ENCODE data around the gene GFOD1.
"Not testable (repeated sequence)": the region's sequence is repeated elsewhere in the genome, so short reads cannot be mapped to it uniquely, and the experiment has no call there.

GFOD1 gene

GRCh38 chr6:13468839-13469238 lies 18.6 kb downstream of the GFOD1 start:
- Histone ChIP-seq H3K9ac (ENCODE audit: low read depth, low read length) (no peak overlapping the region), H3K4me3 (ENCODE audit: low read depth, low read length) (no peak overlapping the region), H3K4me1 (ENCODE audit: control insufficient read depth, insufficient read depth, low read length) (peaks cover 9% of the 10 kb centered on the region), H3K36me3 (ENCODE audit: control insufficient read depth, insufficient read depth, low read length) (no peaks in the 10 kb centered on the region), H3K9me3 (ENCODE audit: control insufficient read depth, insufficient read depth, low read length) (no peaks in the 10 kb centered on the region), H3K27me3 (ENCODE audit: control insufficient read depth, insufficient read depth, low read length) (no peaks in the 10 kb centered on the region)

DNA sequence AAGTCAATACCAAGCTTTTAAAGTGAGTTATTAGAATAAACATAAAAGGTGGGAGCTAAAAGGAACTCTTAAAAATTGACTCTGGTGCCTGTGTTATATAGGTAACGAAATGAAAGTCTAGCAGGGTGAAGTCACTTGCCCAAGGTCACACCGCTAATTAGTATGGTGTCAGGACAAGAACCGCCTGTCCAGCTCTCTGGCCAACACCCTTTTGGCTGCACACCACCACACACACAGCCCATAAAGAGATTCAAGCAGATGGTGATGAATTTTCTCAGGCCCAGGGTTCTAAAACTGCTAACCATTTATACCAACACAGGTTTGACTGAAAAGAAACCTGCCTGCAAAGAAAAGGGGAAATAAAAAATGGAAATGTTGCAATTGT lies 20.2 kb downstream of the GFOD1 start:
- H3K4me1 ChIP-seq (ENCODE audit: control insufficient read depth, insufficient read depth, low read length), result peaks cover 21% of the 10 kb centered on the region
- H3K36me3 ChIP-seq (ENCODE audit: control insufficient read depth, insufficient read depth, low read length), result no peaks in the 10 kb centered on the region
- no peaks in the 10 kb centered on the region for H3K9me3 ChIP-seq (ENCODE audit: control insufficient read depth, insufficient read depth, low read length)
- no peak overlapping the region for H3K4me3 ChIP-seq (ENCODE audit: low read depth, low read length)
- H3K27me3 ChIP-seq (ENCODE audit: control insufficient read depth, insufficient read depth, low read length), result no peaks in the 10 kb centered on the region
- no peak overlapping the region for H3K9ac ChIP-seq (ENCODE audit: low read depth, low read length)

GRCh38 chr6:13466304-13467215 lies 20.8 kb downstream of the GFOD1 start:
- Histone ChIP-seq H3K4me3 (ENCODE audit: low read depth, low read length) (no peak overlapping the region), H3K27me3 (ENCODE audit: control insufficient read depth, insufficient read depth, low read length) (no peaks in the 10 kb centered on the region), H3K4me1 (ENCODE audit: control insufficient read depth, insufficient read depth, low read length) (peaks cover 27% of the 10 kb centered on the region), H3K36me3 (ENCODE audit: control insufficient read depth, insufficient read depth, low read length) (no peaks in the 10 kb centered on the region), H3K9ac (ENCODE audit: low read depth, low read length) (no peak overlapping the region), H3K9me3 (ENCODE audit: control insufficient read depth, insufficient read depth, low read length) (no peaks in the 10 kb centered on the region)

DNA sequence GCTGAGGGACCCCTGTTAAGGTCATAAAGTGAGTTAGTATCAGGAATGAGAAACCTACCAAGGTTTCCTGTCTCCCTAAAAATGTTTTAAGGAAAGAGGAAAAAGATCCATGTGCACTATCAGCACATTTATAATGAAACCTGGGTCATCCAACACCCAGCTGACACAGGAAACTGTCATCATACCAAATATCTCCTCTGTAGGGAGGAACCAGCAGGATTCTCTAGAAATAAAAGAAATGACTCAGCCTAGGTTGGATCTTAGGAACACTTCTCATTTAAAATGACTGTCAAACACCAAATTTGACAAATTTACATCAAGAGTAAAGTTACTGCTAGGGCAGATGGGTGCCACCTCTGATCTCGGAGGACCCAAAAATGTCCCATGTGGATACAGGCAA lies 21.7 kb downstream of the GFOD1 start:
- Histone ChIP-seq H3K27me3 (ENCODE audit: control insufficient read depth, insufficient read depth, low read length) (no peaks in the 10 kb centered on the region), H3K9me3 (ENCODE audit: control insufficient read depth, insufficient read depth, low read length) (no peaks in the 10 kb centered on the region), H3K4me3 (ENCODE audit: low read depth, low read length) (no peak overlapping the region), H3K4me1 (ENCODE audit: control insufficient read depth, insufficient read depth, low read length) (peaks cover 25% of the 10 kb centered on the region), H3K9ac (ENCODE audit: low read depth, low read length) (no peak overlapping the region), H3K36me3 (ENCODE audit: control insufficient read depth, insufficient read depth, low read length) (no peaks in the 10 kb centered on the region)

DNA sequence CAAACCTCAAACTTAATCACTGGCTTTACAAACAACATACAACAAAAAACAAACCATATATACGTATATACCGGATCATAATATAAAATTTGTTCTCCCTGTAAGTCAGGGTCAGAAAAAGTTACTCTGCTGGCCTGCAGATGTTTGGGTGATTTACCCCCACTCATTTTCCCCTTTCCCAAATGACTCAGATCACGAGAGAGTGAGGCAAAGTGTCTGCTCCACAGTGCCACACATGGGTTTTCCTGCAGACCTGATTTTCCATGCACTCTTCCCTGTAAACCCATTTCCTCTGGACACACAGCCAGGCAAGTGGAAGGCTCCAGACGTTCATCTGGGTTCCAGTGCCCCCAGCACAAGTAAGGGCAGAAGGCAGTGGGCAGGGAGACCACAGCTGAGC lies 23.5 kb downstream of the GFOD1 start:
- Histone ChIP-seq H3K9me3 (ENCODE audit: control insufficient read depth, insufficient read depth, low read length) (no peaks in the 10 kb centered on the region), H3K4me1 (ENCODE audit: control insufficient read depth, insufficient read depth, low read length) (peaks cover 22% of the 10 kb centered on the region), H3K36me3 (ENCODE audit: control insufficient read depth, insufficient read depth, low read length) (no peaks in the 10 kb centered on the region), H3K9ac (ENCODE audit: low read depth, low read length) (no peak overlapping the region), H3K27me3 (ENCODE audit: control insufficient read depth, insufficient read depth, low read length) (no peaks in the 10 kb centered on the region), H3K4me3 (ENCODE audit: low read depth, low read length) (no peak overlapping the region)

GRCh38 chr6:13463328-13463717 lies 24.1 kb downstream of the GFOD1 start:
- Histone ChIP-seq H3K9me3 (ENCODE audit: control insufficient read depth, insufficient read depth, low read length) (no peaks in the 10 kb centered on the region), H3K4me3 (ENCODE audit: low read depth, low read length) (no peak overlapping the region), H3K36me3 (ENCODE audit: control insufficient read depth, insufficient read depth, low read length) (no peaks in the 10 kb centered on the region), H3K4me1 (ENCODE audit: control insufficient read depth, insufficient read depth, low read length) (peaks cover 22% of the 10 kb centered on the region), H3K9ac (ENCODE audit: low read depth, low read length) (no peak overlapping the region), H3K27me3 (ENCODE audit: control insufficient read depth, insufficient read depth, low read length) (no peaks in the 10 kb centered on the region)

DNA sequence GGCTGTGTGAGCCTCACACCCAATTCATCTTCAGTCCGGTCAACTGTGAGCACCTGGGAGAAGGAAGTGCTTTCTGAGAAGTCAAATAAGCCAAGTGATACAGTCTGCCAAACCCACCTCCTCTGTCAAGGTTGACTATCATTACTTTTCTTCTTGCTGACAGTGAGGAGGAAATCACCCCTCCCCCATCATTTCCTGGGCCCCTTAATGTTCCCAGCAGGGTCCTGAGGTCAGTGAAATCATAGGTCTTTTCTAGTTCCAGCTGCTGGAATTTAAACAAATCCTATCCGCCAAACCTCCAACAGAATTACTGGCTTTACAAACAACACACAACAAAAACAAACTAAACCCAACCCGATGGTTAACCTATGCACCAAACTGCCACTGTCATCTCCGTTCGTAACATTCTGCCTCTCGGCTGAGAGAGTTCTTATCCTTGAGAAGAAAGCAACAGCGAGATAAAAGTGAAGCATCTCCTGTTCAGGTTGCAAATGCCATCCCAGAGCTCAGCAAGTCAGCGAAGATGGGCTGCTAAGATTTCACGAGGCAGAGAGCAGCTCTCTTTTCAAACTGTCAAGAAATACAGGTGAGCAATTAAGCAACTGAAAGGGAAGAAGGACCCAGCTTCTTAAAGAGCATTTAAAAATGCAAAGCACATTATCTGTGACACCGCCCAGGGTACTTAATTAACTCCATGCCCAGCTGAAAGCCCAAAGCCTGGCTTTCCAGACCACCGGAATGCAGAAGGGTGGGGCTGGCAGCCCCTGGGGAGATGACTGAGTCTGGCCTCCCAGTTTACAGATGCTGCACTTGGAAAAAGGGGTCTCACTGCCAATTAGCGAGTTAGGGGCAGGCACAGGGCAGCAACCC lies 24.7 kb downstream of the GFOD1 start:
- H3K36me3 ChIP-seq (ENCODE audit: control insufficient read depth, insufficient read depth, low read length), result no peaks in the 10 kb centered on the region
- no peaks in the 10 kb centered on the region for H3K9me3 ChIP-seq (ENCODE audit: control insufficient read depth, insufficient read depth, low read length)
- H3K9ac ChIP-seq (ENCODE audit: low read depth, low read length), result peak overlapping the region; percentile 32
- peak overlapping the region; percentile 24 for H3K4me3 ChIP-seq (ENCODE audit: low read depth, low read length)
- no peaks in the 10 kb centered on the region for H3K27me3 ChIP-seq (ENCODE audit: control insufficient read depth, insufficient read depth, low read length)
- H3K4me1 ChIP-seq (ENCODE audit: control insufficient read depth, insufficient read depth, low read length), result peaks cover 22% of the 10 kb centered on the region

- no peaks in the 10 kb centered on the region for H3K9me3 ChIP-seq (ENCODE audit: control insufficient read depth, insufficient read depth, low read length)
- no peaks in the 10 kb centered on the region for H3K27me3 ChIP-seq (ENCODE audit: control insufficient read depth, insufficient read depth, low read length)
- no peaks in the 10 kb centered on the region for H3K36me3 ChIP-seq (ENCODE audit: control insufficient read depth, insufficient read depth, low read length)
- no peak overlapping the region for H3K9ac ChIP-seq (ENCODE audit: low read depth, low read length)
- no peak overlapping the region for H3K4me3 ChIP-seq (ENCODE audit: low read depth, low read length)
- H3K4me1 ChIP-seq (ENCODE audit: control insufficient read depth, insufficient read depth, low read length), result peaks cover 22% of the 10 kb centered on the region
These were observed 25.6 kb downstream of the GFOD1 start for GRCh38 chr6:13461805-13462204.

- no peaks in the 10 kb centered on the region for H3K9me3 ChIP-seq (ENCODE audit: control insufficient read depth, insufficient read depth, low read length)
- no peaks in the 10 kb centered on the region for H3K27me3 ChIP-seq (ENCODE audit: control insufficient read depth, insufficient read depth, low read length)
- H3K36me3 ChIP-seq (ENCODE audit: control insufficient read depth, insufficient read depth, low read length), result no peaks in the 10 kb centered on the region
- no peak overlapping the region for H3K4me3 ChIP-seq (ENCODE audit: low read depth, low read length)
- no peak overlapping the region for H3K9ac ChIP-seq (ENCODE audit: low read depth, low read length)
- peaks cover 22% of the 10 kb centered on the region for H3K4me1 ChIP-seq (ENCODE audit: control insufficient read depth, insufficient read depth, low read length)
These were observed 26.1 kb downstream of the GFOD1 start for GRCh38 chr6:13461307-13461706.

DNA sequence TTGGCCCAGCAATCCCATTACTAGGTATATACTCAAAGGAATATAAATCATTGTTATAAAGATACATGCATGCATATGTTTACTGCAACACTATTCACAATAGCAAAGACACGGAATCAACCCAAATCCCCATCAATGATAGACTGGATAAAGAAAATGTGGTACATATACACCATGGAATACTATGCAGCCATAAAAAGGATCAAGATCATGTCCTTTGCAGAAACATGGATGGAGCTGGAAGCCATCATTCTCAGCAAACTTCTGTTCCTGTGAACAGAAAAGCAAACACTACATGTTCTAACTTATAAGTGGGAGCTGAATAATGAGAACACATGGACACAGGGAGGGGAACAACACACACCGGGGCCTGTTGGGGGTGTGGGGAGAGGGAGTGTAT lies 27.1 kb downstream of the GFOD1 start:
- peaks cover 18% of the 10 kb centered on the region for H3K4me1 ChIP-seq (ENCODE audit: control insufficient read depth, insufficient read depth, low read length)
- H3K27me3 ChIP-seq (ENCODE audit: control insufficient read depth, insufficient read depth, low read length); H3K9ac ChIP-seq (ENCODE audit: low read depth, low read length); H3K36me3 ChIP-seq (ENCODE audit: control insufficient read depth, insufficient read depth, low read length); H3K9me3 ChIP-seq (ENCODE audit: control insufficient read depth, insufficient read depth, low read length); H3K4me3 ChIP-seq (ENCODE audit: low read depth, low read length): not testable (repeated sequence)

- Histone ChIP-seq H3K36me3 (ENCODE audit: control insufficient read depth, insufficient read depth, low read length) (no peaks in the 10 kb centered on the region), H3K9ac (ENCODE audit: low read depth, low read length) (no peak overlapping the region), H3K4me3 (ENCODE audit: low read depth, low read length) (no peak overlapping the region), H3K9me3 (ENCODE audit: control insufficient read depth, insufficient read depth, low read length) (no peaks in the 10 kb centered on the region), H3K27me3 (ENCODE audit: control insufficient read depth, insufficient read depth, low read length) (no peaks in the 10 kb centered on the region), H3K4me1 (ENCODE audit: control insufficient read depth, insufficient read depth, low read length) (peaks cover 10% of the 10 kb centered on the region)
These were observed 29.8 kb downstream of the GFOD1 start for GRCh38 chr6:13457577-13457976.

DNA sequence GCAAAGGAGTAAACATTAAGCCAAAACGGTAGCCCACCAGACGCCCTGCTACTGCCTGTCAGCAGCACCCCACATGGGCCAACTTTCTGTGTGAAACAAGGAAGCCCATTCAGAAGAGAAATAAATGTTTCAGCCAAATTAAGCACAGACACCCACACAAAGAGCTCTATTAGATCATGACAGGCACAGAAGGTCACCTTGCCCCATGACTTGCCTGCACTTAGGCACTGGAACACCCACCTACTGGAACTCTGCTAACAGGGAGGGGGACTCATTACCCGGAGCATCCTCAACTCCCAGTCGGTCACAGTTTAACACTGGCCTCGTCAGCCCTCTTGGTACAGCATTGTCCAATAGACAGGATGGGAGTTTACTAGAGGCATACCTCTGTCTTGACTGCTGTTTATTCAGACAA lies 31.8 kb downstream of the GFOD1 start:
- no peaks in the 10 kb centered on the region for H3K4me1 ChIP-seq (ENCODE audit: control insufficient read depth, insufficient read depth, low read length)
- no peak overlapping the region for H3K9ac ChIP-seq (ENCODE audit: low read depth, low read length)
- H3K27me3 ChIP-seq (ENCODE audit: control insufficient read depth, insufficient read depth, low read length), result no peaks in the 10 kb centered on the region
- no peak overlapping the region for H3K4me3 ChIP-seq (ENCODE audit: low read depth, low read length)
- no peaks in the 10 kb centered on the region for H3K9me3 ChIP-seq (ENCODE audit: control insufficient read depth, insufficient read depth, low read length)
- H3K36me3 ChIP-seq (ENCODE audit: control insufficient read depth, insufficient read depth, low read length), result no peaks in the 10 kb centered on the region

Data from iPS-15b (cell line).